Measurements from ENCODE around the gene FANCB. TPM values are rescaled to one million over a fixed set of nuclear protein-coding genes. Genes with fewer than 3 reads are reported as not detected.

The FANCB gene
- total and polyA plus RNA-seq, 2 of the 8 experiments (the other 6 are each of a cell fraction or from before 2014, with no cell fraction given): 1.9 to 13.8 TPM

DNA sequence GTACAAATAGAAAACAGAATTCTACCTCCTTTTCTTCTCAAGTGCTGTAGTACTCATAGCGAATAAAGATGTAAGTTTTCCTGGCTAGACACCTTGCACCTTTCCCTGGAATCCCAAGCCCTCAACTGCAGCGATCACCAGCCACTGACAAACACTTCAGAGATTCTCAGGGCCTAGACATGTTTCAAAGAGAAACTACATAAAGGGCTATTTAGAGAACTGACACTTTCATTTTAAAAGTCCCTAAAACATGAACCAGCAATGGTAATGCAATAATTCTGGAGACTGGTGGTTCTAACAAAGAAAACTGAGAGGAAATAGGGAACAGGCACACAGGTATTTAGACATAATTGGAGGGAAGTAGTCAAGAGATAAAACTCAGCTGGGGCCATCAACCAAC, 35.7 kb downstream of the FANCB start (continued):
- TF ChIP-seq CHD7 (IDR thresholded peaks at IDR 0.05; ENCODE audit: insufficient replicate concordance, low read length): no peak
- TF ChIP-seq MAFK (IDR thresholded peaks at IDR 0.05; ENCODE audit: low read depth, low read length): no peak
- TF ChIP-seq TAF1 (IDR thresholded peaks at IDR 0.05; ENCODE audit: low read depth, low read length): no peak
- no peak for TF ChIP-seq NANOG (IDR thresholded peaks at IDR 0.05; ENCODE audit: insufficient read depth, low read depth, low read length, poor library complexity, severe bottlenecking)
- no peak for TF ChIP-seq POLR2AphosphoS5 (IDR thresholded peaks at IDR 0.05; ENCODE audit: low read depth, low read length)
- TF ChIP-seq CBX8 (IDR thresholded peaks at IDR 0.05; ENCODE audit: borderline replicate concordance, low read depth, low read length): no peak
- no peak for TF ChIP-seq KDM5A (IDR thresholded peaks at IDR 0.05; ENCODE audit: low read length)
- no peak for TF ChIP-seq ATF2 (IDR thresholded peaks at IDR 0.05; ENCODE audit: low read length)
- no peak for TF ChIP-seq GTF2F1 (IDR thresholded peaks at IDR 0.05; ENCODE audit: borderline replicate concordance, low read depth, low read length)
- no peak for TF ChIP-seq RAD21 (IDR thresholded peaks at IDR 0.05 in 1 of 2, conservative IDR thresholded peaks at IDR 0.05 in 1 of 2; ENCODE audit: low read depth in 2 of 2, low read length in 2 of 2)

All from H1 (cell line).